SH-SY5Y (cell line): Measurements from ENCODE around the gene SLAMF7.

ENCODE experiments used
- GATA2 ChIP-seq: IDR thresholded peaks from 2 replicates; pipeline ENCODE4 v1.6.1; 2011; ENCODE audit warnings: mild to moderate bottlenecking, low read depth, low read length
- GATA3 ChIP-seq: IDR thresholded peaks from 2 replicates; pipeline ENCODE4 v1.6.1; 2011; ENCODE audit warnings: low read depth, mild to moderate bottlenecking, low read length, moderate library complexity

Gene SLAMF7

GRCh38 chr1:160797861-160798273 lies 58.8 kb downstream of the SLAMF7 start:
- no peak for TF ChIP-seq GATA2
- no peak for TF ChIP-seq GATA3

DNA sequence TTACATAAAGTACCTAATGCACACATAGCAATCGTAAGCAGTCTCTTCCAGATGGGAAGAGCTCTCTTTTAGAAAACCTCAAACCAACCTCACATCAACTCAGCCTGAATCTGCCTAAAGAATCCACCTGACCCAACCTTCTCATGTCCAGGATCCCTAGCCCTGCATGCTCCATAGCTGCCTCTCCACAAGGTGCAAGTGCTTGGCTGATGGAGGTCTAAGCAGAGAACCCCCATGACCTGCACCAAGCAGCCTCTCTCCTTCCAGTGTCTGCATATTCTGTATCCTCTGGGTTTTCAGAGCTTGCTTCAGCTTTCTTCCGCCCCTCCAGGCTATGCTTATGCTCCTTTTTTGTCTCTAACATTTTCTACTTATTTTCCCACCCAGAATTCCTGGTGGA lies 59.4 kb downstream of the SLAMF7 start:
- no peak for TF ChIP-seq GATA3
- TF ChIP-seq GATA2: no peak

DNA sequence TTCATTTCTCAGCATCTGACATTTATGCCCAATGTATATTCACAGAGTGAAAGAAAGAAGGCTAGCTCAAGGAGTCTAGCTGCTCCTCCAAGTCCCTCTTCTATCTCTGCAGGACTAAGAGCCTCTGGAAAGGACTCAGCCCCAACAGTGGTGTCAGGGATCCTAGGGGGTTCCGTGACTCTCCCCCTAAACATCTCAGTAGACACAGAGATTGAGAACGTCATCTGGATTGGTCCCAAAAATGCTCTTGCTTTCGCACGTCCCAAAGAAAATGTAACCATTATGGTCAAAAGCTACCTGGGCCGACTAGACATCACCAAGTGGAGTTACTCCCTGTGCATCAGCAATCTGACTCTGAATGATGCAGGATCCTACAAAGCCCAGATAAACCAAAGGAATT lies 60.6 kb downstream of the SLAMF7 start:
- TF ChIP-seq GATA2 (no peak), GATA3 (no peak)

DNA sequence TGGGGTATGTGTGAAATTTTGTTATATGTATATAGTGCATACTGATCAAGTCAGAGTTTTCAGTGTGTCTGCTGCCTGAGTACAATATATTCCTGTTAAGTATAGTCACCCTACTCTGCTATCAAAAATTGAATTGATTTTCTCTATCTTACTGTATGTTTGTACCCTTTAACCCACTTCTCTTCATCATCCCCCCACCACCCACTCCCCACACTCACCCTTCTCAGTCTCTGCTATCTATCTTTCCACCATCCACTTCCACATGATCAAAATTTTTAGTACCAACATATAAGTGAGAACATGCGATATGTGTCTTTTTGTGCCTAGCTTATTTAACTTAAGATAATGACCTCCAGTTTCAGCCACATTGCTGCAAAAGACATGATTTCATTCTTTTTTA lies 61.1 kb downstream of the SLAMF7 start:
- TF ChIP-seq GATA3: no peak
- TF ChIP-seq GATA2: no peak

- TF ChIP-seq GATA2: no peak
- TF ChIP-seq GATA3: no peak
Observed at GRCh38 chr1:160800645-160801408, 61.8 kb downstream of the SLAMF7 start.

DNA sequence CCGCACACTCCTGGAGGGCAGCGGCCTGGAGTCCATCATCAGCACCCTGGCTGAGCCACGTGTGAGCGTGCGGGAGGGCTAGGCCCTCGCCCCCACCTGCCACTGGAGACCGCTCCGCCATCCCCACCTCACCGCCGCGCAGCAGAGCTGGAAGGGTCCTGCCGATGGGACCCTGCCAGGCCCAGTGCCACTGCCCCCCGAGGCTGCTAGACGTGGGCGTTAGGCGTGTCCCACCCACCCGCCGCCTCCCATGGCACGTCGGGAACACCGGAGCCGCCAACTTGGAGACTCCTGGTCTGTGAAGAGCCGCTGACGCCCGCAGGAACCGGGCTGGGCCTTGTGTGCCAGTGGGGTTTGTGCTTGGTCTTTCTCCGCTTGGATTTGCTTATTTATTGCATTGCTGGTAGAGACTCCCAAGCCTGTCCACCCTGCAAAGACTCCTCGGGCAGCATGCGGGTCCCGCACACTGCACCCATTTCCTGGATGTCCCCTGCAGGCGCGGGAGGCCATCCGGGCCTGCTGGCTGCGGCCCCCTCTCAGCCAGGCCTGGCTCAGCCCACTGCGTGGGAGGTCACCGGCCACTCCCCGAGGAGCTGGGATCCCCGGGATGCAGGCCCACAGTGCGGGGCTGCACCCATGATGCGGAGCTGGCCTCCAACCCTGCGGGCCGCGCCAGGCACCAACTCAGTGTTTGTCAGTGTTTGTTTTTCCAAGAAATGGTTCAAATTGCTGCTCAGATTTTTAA lies 63.0 kb downstream of the SLAMF7 start:
- TF ChIP-seq GATA3: no peak
- TF ChIP-seq GATA2: no peak
